ENCODE measurements around the gene DDX47. TPM values are rescaled to one million over a fixed set of nuclear protein-coding genes. Genes with fewer than 3 reads are reported as not detected.
"Not testable (repeated sequence)": the region's sequence is repeated elsewhere in the genome, so short reads cannot be mapped to it uniquely, and the experiment has no call there.

The DDX47 gene
- total and polyA plus RNA-seq, 8 donors: 9.6 to 108 (median 31.8) TPM

DNA sequence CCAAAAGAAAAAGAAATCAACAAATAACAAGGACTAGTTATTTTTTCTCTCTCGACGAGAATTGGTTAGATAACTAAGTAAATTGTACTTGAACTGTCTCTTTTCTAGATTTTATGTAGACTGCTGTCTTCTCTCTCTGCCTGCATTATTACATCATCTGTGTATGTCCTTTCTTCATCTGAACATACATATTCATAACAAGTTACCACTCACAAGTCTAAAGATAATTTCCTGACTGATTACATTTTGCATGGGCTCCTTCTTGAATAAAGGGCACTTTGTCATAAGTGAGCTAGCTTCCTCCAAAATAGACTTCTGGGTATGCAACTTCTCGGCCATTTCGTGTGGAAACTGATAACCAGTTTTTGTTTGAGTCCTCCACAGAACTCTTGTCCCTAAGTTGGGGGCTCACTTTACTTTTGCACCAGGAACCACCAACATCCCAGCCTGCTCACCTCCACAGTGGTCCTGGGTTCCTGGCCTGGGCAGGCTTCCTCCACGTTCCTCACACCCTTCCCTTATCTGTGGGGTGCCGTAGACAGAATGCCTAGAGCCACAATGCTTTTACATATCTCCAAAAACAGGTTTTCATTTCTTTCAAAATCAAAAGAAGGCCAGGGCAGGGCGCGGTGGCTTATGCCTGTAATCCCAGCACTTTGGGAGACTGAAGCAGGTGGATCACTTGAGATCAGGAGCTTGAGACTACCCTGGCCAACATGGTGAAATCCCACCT, 6.2 kb upstream of the DDX47 start:
- H3K4me3 ChIP-seq: no peak overlapping the region
- intact Hi-C loops (cut with DNase I; ENCODE audit: low total_unique reads): no loop called here
- TF ChIP-seq, protein P1, sequence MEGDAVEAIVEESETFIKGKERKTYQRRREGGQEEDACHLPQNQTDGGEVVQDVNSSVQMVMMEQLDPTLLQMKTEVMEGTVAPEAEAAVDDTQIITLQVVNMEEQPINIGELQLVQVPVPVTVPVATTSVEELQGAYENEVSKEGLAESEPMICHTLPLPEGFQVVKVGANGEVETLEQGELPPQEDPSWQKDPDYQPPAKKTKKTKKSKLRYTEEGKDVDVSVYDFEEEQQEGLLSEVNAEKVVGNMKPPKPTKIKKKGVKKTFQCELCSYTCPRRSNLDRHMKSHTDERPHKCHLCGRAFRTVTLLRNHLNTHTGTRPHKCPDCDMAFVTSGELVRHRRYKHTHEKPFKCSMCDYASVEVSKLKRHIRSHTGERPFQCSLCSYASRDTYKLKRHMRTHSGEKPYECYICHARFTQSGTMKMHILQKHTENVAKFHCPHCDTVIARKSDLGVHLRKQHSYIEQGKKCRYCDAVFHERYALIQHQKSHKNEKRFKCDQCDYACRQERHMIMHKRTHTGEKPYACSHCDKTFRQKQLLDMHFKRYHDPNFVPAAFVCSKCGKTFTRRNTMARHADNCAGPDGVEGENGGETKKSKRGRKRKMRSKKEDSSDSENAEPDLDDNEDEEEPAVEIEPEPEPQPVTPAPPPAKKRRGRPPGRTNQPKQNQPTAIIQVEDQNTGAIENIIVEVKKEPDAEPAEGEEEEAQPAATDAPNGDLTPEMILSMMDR (IDR thresholded peaks at IDR 0.05): peak in 1 of 7 experiments; percentile 2
- no peak for TF ChIP-seq POLR2A (IDR thresholded peaks at IDR 0.05)
- H3K27ac ChIP-seq: peak overlapping the region; percentile 68 to 85 (median 74)
- no peaks in the 10 kb centered on the region for H3K9me3 ChIP-seq
- peaks cover 0 to 58% (median 17%) of the 10 kb centered on the region in 4 donors for H3K4me1 ChIP-seq
- H3K27me3 ChIP-seq: no peaks in the 10 kb centered on the region
- no peaks in the 10 kb centered on the region for H3K36me3 ChIP-seq
- DNase-seq: no peak
- WGBS, 5 donors: 53 to 77% (median 68%) methylated on average over 8 of the region's 8 CpGs

- H3K36me3 ChIP-seq; H3K4me3 ChIP-seq; H3K27me3 ChIP-seq; DNase-seq; intact Hi-C loops (cut with DNase I; ENCODE audit: low total_unique reads); H3K9me3 ChIP-seq: not testable (repeated sequence)
- H3K4me1 ChIP-seq: peaks cover 0 to 57% (median 18%) of the 10 kb centered on the region in 4 donors
- WGBS, 5 donors: 73 to 83% (median 81%) methylated on average over 3 of the region's 3 CpGs
- peak overlapping the region; percentile 68 to 85 (median 74) for H3K27ac ChIP-seq
These were observed 5.6 kb upstream of the DDX47 start for GRCh38 chr12:12807517-12807903.

GRCh38 chr12:12807970-12808702, 5.0 kb upstream of the DDX47 start:
- WGBS, 5 donors: 51 to 58% (median 56%) methylated on average over 11 of the region's 11 CpGs
- peak in 2 of 3 donors; percentile 22 to 24 for TF ChIP-seq POLR2AphosphoS5 (IDR thresholded peaks at IDR 0.05)
- TF ChIP-seq, protein P1 (IDR thresholded peaks at IDR 0.05): no peak
- H3K4me1 ChIP-seq: peaks cover 0 to 51% (median 17%) of the 10 kb centered on the region in 4 donors
- no peaks in the 10 kb centered on the region for H3K36me3 ChIP-seq
- no peak overlapping the region for H3K4me3 ChIP-seq
- H3K27ac ChIP-seq: peak overlapping the region; percentile 44 to 85 (median 74)
- peak; percentile 43 to 78 for DNase-seq
- no peaks in the 10 kb centered on the region for H3K27me3 ChIP-seq
- intact Hi-C loops (cut with DNase I; ENCODE audit: low total_unique reads): no loop called here
- no peaks in the 10 kb centered on the region for H3K9me3 ChIP-seq

DNA sequence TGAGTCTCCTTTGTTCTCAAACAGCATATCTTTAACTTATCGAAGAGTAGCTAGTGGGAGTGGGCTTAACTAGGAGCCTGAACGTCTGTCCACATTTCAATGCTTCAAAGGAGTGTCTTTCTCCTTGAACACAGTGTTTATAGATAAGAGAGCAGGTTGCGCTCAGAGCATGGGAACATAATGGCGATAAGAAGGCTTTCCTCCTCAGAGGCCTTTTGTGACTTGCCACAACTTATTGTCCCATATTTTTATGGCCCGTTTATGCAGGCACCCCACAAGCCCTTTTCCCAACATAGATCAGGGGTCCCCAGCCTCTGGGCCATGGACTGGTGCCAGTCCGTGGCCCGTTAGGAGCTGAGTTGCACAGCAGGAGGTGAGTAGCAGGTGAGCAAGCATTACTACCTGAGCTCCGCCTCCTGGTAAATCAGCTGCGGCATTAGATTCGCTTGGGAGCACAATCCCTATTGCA, 2.6 kb upstream of the DDX47 start:
- intact Hi-C loops (cut with DNase I; ENCODE audit: low total_unique reads): no loop called here
- H3K27ac ChIP-seq: peak overlapping the region in 4 of 5 donors; percentile 30 to 75 (median 56)
- TF ChIP-seq POLR2A (IDR thresholded peaks at IDR 0.05) (no peak), EP300 (IDR thresholded peaks at IDR 0.05) (no peak), POLR2AphosphoS5 (IDR thresholded peaks at IDR 0.05) (no peak)
- TF ChIP-seq, protein P1 (IDR thresholded peaks at IDR 0.05): peak in 1 of 7 experiments; percentile 6
- no peaks in the 10 kb centered on the region for H3K9me3 ChIP-seq
- H3K27me3 ChIP-seq: no peaks in the 10 kb centered on the region
- H3K4me3 ChIP-seq: no peak overlapping the region
- peaks cover 10 to 66% (median 30%) of the 10 kb centered on the region in 4 donors for H3K4me1 ChIP-seq
- 39 to 58% (median 39%) methylated on average over 10 of the region's 10 CpGs for WGBS, 5 donors
- H3K36me3 ChIP-seq: peaks cover 0 to 6% (median 2%) of the 10 kb centered on the region in 4 donors
- DNase-seq: peak in 1 of 2 donors; percentile 48
